ENCODE measurements around the gene CCDC141.
"Not testable (repeated sequence)": the region's sequence is repeated elsewhere in the genome, so short reads cannot be mapped to it uniquely, and the experiment has no call there.

Gene CCDC141

DNA sequence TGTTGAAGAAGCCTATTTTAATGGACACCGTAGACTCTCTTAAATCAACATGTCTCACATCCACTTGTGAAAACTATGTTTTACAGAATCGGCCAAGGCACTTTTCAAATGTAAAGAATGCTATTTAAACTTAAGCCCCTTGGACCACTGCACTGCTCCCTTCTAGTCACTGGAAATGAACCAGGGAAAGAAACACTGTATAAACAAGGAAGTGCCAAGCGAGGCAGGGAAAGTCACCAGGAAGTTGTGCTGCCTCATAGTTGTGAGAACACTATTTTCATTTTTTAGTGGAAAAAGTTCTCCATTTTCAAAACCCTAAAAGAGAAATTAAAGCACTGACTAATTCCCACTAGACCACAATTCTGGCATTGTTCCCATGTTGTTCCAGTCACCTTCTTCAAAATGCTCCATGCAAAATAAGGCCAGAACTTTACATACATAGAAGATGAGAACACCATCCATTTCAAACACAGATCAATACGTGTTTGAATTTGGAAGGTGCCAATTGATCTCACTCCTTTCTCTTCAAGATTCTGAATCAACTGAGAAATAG, 13.5 kb downstream of the CCDC141 start:
- DNase-seq (ENCODE audit: low read depth in 2 of 2, low spot score in 1 of 2), result no peak

DNA sequence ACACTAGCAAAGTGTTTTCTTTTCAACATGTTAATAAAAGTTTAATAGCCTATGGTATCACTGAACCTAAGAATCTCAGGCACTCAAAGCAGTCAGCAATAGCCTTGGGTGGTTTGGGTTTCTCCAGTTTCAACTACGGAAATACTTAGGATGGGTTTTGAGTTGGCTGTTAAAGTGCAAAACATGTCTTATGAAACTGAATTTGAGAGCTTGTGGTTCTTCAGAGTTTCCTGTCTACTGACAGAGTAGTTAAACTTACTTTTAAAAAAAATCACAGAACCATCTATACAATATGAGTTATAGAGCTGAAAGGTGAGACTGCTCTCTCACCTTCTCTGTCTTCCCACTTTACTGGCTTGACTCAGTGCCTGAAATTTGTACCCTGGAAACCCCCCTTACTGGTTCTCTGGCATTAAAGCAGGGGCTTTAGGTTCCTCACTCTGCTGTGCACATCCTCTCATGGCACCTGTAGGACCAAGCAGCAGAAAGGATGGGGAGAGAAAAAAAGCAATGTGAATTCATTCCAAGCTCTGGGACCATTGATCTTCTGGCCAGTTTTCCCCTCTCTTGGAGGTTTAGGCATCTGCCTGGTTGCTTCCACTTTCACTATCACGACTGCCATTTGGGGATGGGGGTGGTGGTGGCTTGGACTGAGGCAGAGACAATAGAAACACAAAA, 18.1 kb downstream of the CCDC141 start:
- DNase-seq (ENCODE audit: low read depth in 2 of 2, low spot score in 1 of 2), result no peak

DNA sequence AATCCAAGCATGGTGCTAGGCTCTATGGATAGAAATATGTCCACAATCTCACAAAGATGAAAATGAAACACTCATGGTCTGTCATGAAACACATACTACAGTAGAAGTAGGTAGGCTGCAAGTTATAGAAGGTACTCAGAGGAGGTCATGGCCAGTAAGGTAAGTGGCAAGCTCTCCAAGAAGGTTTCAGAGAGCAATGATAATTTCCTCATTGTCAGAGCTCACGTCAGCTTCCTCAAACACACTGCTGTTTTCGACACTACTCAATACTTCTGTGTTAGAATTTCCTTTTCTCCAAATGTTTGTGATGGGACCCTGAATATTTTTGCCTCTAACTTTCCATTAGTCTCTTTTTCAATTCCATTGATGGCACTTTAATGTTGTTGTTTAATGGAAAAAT, 25.5 kb downstream of the CCDC141 start:
- DNase-seq (ENCODE audit: low read depth in 2 of 2, low spot score in 1 of 2), result no peak

DNA sequence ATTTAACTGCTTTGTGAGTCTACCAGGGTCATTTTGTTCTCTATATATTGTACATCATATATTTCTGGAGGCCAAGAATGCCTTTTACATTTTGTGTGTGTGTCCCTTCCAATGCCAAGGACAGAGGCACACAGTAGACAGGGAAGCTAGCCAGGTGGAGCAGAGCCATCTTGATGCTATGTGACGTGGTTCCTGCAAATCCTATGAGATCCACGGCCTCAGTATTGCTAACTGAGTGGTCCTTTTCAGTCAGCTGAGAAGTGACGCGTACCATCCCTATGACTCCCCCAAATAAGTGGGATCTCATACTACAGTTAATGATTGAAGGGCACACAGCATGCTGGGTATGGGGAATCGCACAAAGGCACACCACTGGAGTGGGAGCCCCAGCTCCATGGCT, 27.3 kb downstream of the CCDC141 start:
- no peak for DNase-seq (ENCODE audit: low read depth in 2 of 2, low spot score in 1 of 2)

DNA sequence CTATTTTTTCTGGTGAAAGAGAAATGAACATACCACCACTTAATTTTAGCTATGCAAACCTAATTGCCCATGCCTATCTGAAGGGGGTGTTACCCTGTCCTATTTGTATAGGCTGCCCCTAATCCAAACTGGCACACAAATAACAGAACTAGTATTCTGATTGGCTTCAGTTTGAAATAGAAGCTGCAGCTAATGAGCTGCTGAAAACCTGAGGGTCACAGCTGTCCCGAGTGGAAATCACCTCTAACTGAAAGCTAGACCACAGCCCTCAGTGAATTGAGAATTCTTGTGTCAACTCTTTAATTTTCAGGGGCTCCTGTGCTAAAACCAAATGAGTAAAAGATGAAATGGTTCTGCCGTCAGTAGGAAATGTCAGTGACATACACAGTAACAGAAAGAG, 28.7 kb downstream of the CCDC141 start:
- no peak for DNase-seq (ENCODE audit: low read depth in 2 of 2, low spot score in 1 of 2)

DNA sequence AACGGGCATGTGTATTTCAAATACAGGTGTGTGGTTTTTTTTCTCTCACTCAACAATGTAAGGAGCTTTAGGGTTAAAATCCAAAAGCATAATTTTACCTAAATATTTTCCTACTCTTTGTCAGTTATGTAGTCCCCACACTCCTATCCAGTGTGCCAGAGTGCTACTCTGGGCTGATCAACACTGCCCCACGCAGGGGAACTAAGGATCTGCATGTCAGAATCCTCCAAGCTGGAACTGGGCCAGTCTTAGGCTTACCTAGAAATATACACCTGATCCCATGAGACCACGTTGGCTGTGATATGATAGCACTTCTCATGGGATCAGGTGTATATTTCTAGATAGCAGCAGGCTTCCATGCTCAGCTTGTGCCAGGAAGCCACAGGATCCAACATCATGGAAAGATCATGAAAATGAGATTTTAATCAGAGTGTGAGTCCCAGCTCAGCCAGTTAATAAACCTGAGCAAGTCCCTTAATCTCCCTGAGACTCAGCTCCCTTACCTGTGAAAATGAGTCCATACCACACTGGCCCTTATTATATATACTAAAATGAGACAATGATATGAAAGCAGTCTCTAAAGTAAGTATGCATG, 29.7 kb downstream of the CCDC141 start:
- no peak for DNase-seq (ENCODE audit: low read depth in 2 of 2, low spot score in 1 of 2)

DNA sequence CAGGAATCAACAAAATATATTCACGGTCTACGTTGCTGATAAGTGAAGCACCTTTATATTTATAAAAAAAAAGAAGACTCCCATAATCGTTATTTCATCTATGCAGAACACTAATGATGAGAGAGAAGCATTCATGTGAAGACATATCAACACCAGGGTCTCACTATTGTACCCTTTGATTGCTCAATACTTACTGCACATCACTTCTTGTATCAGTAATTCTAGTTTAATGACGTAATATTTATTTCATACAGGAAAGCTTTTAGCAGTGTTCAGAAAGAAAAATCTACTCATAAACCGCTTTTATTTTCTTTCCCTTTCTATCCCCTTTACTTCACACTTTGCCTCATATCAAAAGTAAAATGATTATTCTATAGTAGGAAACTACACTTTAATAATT, 30.7 kb downstream of the CCDC141 start:
- DNase-seq (ENCODE audit: low read depth in 2 of 2, low spot score in 1 of 2), result no peak

DNA sequence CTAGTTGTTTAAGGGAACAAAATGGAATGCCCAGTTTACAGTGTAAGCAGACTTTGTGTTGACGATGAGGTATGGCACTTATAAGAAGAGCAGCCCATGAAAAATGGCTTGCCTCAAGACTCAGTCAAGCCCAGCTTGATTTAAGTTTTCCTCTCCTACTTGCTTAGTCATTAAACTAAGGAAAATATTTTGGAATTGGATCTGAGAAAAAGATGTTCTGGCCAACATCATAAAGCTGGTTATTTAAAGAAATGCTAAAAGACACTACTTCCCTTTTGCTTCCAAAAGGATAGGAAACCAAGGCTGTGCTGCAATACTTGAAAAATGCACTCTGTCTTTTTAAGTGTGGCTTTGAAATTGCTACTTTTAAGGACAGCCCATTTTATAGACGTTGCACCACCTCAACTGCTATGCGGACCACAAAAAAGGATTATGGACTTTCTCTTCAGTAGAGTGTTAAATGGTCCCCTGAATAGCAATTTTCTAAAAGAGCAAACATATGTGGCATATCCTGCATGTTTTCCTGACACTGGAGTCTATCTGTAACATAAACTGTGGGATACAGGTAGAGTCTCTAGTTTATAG, 32.1 kb downstream of the CCDC141 start:
- DNase-seq (ENCODE audit: low read depth in 2 of 2, low spot score in 1 of 2), result no peak

DNA sequence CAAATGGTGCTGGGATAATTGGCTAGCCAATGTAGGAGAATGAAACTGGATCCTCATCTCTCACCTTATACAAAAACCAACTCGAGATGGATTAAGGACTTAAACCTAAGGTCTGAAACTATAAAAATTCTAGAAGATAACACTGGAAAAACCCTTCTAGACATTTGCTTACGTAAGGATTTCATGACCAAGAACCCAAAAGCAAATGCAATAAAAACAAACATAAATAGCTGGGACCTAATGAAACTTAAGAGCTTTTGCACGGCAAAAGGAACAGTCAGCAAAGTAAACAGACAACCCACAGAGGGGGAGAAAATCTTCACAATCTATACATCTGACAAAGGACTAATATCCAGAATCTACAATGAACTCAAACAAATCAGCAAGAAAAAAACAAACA, 35.7 kb downstream of the CCDC141 start:
- DNase-seq (ENCODE audit: low read depth in 2 of 2, low spot score in 1 of 2), result not testable (repeated sequence)

DNA sequence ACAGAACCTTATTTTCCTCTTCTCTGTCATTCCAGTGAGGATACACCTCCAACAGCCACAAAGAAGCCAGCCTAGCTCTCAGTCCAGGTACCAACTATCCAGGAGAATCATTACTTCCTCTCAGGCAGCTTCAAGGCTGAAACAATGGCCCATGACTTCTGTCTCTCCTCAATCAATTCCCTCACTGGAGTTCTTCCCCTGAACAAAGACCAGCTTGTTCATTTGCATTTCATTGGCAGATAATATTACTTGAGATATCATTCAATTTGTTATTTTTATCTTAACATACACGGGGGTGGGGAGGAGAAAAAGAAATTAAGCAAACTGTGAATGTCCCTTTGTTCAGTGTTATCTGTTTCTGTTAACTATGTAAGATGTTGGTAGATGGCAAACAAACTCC, 44.0 kb downstream of the CCDC141 start:
- no peak for DNase-seq (ENCODE audit: low read depth in 2 of 2, low spot score in 1 of 2)

DNA sequence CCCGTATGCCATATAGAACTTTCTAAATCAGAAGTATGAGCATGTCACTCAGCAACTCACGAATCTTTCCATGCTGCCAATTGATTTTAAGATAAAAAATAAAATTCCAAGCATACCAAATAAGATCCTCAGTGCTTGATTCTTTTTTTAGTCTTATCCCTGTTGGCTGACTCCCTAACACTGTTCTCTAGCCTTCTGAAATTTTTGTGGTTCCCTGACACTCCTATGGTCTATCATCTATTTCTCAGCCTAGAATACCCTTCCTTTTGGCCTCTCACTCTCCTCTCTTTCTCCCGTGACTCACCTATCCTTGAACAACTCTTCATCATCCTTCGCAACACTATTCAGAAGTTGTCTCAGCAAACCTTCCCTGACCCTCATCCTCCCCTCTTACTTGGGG, 50.5 kb downstream of the CCDC141 start:
- no peak for DNase-seq (ENCODE audit: low read depth in 2 of 2, low spot score in 1 of 2)

DNA sequence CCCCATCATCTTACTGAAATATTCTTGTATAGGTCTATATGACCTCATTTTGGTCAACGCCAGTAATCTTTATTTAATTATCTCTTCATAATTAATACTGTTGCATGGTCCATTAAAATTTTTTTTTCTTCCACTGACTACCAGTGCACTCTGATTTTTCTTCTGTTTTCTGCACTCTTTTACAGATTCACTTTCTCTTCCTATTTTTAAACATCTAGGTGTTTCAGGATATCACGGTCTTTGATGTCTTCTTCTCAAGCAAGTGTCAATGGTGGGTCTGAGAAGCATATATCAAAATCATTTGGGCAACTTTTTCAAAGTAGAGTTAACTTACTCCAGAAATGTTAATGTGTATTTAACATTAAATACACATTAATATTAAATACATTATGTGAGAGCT, 51.4 kb downstream of the CCDC141 start:
- DNase-seq (ENCODE audit: low read depth in 2 of 2, low spot score in 1 of 2), result no peak

DNA sequence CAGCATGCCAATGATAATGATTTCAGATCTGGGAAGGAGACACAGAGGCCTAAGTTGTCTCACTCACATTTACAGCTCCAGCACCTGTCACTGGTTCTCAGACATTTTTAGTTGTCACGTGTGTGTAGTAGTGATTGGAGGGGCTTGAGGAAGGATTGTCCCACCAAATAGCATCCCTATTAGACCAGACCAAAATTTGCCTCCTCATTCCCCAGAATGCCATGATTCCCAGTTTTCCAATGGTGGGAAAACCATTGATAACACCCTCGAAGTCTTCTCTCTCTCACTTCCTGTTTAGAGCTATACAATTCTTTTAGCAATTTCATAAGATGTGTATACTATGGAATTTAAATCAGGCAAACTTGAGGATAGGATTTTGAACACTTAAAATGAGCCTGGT, 52.5 kb downstream of the CCDC141 start:
- DNase-seq (ENCODE audit: low read depth in 2 of 2, low spot score in 1 of 2), result no peak

DNA sequence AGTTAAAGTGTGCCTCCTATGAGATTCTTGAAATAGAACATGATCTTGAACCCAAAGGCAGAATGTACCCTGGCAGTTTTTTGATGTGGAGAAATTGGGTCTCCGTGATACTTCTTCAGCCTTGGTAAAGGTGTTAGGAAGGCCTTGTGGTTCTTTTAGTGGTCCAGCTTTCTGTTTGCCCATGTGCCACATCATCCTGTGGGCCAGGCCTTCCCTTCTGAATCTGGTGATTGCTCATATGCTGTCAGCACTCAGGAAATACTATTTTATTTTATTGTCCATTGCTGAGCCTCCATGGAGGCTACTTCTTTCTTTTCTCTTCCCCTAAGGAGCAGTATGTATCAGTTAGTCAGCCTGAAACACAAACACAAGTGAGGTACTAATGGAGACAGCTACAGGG, 52.9 kb downstream of the CCDC141 start:
- DNase-seq (ENCODE audit: low read depth in 2 of 2, low spot score in 1 of 2), result no peak

DNA sequence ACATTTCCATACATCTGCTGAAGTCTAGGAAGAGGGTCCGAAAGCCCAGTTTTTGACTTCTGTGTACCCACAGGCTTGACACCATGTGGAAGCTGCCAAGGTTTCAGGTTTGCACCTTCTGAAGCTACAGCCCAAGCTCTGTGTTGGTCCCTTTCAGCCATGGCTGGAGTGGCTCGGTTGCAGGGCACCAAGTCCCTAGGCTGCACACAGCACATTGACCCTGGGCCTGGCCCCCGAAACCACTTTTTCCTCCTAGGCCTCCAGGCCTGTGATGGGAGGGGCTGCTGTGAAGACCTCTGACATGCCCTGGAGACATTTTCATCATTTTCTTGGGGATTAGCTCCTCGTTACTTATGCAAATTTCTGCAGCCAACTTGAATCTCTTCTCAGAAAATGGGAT, 55.7 kb downstream of the CCDC141 start:
- no peak for DNase-seq (ENCODE audit: low read depth in 2 of 2, low spot score in 1 of 2)

DNA sequence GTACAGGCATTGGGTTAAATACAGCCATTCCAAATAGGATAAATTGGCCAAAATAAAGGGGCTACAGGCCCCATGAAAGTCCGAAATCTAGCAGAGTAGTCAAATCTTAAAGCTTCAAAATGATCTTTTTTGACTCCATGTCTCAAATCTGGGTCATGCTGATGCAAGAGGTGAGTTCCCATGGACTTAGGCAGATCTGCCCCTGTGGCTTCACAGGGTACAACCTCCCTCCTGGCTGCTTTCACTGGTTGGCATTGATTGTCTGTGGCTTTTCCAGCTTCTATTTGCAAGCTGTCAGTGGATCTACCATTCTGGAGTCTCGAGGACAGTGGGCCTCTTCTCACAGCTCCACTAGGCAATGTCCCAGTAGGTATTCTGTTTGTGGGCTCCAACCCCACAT, 56.1 kb downstream of the CCDC141 start:
- DNase-seq (ENCODE audit: low read depth in 2 of 2, low spot score in 1 of 2), result no peak

DNA sequence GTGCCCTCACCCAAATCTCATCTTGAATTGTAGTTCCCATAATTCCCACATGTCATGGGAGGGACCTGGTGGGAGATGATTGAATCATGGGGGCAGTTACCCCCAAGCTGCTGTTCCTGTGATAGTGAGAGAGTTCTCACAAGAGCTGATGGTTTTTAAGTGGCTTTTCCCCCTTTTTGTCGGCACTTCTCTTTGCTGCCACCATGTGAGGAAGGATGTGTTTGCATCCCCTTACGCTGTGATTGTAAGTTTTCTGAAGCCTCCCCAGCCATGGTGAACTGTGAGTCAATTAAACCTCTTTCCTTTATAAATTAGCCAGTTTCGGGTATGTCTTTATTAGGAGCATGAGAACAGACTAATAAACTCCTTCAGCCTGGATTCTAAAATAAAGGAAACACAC, 57.2 kb downstream of the CCDC141 start:
- not testable (repeated sequence) for DNase-seq (ENCODE audit: low read depth in 2 of 2, low spot score in 1 of 2)

DNA sequence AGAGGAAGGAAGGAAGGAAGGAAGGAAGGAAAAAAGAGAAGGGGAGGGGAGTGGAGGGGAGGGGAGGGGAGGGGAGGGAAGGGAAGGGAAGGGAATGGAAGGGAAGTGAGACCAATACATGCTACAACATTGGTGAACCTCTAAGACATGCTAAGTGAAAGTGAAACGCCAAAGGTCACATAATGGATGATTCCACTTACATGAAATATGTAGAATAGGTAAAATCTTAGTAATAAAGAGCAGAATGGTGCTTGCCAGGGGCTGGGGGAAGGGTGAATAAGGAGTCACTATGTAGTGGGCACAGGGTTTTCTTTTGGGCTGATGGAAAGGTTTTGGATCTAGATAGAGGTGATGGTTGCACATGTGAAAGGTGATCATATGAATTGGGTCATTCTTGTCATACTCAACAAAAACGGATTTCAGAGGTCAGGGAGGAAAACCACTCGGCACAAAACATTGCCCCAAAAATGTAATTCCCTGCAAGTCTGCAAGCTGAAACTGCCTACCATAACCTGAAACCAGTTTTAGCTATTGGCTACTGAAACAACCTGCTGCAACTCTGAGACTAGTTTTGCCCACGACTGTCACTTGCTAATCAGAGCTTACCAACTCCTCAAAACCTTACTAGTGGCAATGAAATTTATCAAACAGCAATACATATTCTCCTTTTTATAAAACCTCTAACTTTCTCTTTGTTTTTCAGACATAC, 59.2 kb downstream of the CCDC141 start:
- DNase-seq (ENCODE audit: low read depth in 2 of 2, low spot score in 1 of 2), result no peak

DNA sequence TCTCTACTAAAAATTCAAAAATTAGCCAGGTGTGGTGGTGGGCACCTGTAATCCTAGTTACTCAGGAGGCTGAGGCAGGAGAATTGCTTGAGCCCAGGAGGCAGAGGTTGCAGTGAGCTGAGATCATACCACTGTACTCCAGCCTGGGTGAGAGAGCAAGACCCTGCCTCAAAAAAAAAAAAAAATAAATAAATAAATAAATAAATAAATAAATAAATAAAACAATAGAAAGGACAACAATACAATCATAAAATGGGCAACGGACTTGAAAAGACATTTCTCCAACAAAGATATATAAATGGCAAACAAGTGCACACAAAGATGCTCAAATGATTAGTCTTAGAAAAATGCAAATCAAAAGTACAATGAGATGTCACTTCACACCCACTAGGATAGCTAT, 60.5 kb downstream of the CCDC141 start:
- DNase-seq (ENCODE audit: low read depth in 2 of 2, low spot score in 1 of 2), result not testable (repeated sequence)

DNA sequence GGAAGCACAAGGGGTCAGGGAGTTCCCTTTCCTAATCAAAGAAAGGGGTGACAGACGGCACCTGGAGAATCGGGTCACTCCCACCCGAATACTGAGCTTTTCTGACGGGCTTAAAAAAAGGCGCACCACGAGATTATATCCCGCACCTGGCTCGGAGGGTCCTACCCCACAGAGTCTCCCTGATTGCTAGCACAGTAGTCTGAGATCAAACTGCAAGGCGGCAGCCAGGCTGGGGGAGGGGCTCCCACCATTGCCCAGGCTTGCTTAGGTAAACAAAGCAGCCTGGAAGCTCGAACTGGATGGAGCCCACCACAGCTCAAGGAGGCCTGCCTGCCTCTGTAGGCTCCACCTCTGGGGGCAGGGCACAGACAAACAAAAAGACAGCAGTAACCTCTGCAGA, 67.3 kb downstream of the CCDC141 start:
- not testable (repeated sequence) for DNase-seq (ENCODE audit: low read depth in 2 of 2, low spot score in 1 of 2)

DNA sequence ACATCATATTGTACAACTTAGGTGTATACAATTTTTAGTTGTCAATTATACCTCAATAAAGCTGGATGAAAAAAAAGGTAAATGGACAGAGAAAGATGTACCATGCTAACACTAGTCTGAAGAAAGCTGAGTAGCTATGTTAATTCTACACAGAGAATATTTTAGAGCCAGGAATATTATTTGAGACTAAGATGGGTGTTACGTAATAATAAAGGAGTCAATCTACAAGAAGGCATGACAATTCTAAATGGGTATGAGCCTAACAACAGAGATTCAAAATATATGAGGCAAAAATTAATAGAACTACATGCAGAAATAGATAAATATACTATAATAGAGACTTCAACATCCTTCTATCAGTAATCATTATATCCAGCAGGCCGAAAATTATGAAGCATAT, 69.1 kb downstream of the CCDC141 start:
- DNase-seq (ENCODE audit: low read depth in 2 of 2, low spot score in 1 of 2), result no peak

DNA sequence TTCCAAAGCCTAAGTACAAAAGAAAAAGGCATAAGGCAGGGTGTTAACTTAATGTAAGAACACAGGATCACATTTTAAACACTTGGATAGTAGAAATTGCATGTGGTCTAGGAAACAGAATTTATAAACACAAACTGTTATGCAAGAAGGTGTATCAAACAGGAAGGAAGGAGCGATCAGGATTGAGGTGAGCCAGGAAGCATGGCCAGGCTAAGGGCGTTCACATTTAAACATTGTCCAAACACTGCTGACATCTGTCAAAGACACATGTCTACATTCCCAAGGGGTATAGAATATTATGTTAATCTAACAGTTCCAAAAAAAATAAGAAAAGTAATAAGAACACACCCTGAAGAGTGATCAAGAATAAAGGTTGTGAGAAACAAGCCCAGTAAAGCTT, 71.3 kb downstream of the CCDC141 start:
- no peak for DNase-seq (ENCODE audit: low read depth in 2 of 2, low spot score in 1 of 2)

Measured in stimulated activated CD8-positive, alpha-beta memory T cell treated with anti-CD3 and anti-CD28 coated beads, Interleukin-4, amount 100 ng/mL, for 1 hour (primary cell).